ENCODE results near the gene SYDE2. TPM values are rescaled to one million over a fixed set of nuclear protein-coding genes. Genes with fewer than 3 reads are reported as not detected.
"Not testable (repeated sequence)": the region's sequence is repeated elsewhere in the genome, so short reads cannot be mapped to it uniquely, and the experiment has no call there.

Gene SYDE2
- total RNA-seq, 3 donors from 2014 or later (not counting 1 experiment from before 2014, with no cell fraction given): 0.11 to 0.35 TPM; not detected in 1

DNA sequence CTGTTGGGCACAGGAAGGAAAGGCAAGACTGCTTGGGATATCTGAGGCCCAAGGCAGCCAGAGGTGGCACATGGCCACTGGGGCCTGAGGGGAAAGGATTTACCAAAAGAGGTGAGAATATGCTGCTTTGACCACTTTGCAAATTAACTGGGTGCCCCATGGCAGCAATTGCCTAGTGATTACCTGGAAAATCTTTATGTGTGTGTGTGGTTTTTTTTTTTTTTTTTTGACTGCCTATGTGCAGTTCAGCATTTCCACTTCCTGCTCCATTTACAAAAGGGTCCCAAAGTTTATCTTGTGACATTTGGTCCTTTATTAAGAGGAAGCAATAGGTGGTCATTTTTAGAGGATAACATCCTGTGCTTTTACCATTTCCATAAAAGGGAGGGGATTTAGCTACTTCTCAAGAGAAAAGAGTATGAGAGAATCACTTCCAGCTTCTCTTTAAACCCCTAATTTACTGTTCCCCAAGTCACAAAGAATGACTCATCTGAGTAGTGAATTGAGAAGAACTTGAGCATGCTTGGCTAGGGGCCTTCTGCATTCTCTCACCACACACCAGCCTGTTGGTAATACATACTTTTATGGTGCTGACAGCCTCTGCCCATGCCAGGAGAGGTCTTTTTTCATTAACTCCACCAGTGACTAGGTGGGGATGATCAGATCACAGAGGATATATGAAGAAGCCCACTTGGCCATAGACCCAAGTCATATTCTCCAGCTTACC is 52.1 kb downstream of the SYDE2 start:
- Mint-ChIP-seq H3K9me3 (no peaks in the 10 kb centered on the region), H3K36me3 (no peaks in the 10 kb centered on the region), H3K27ac (no peak overlapping the region), H3K27me3 (ENCODE audit: low read depth in 2 of 2) (peaks cover 0 to 3% of the 10 kb centered on the region in 2 donors), H3K4me3 (no peak overlapping the region), H3K4me1 (no peaks in the 10 kb centered on the region)
- no peaks in the 10 kb centered on the region for H3K36me3 ChIP-seq (ENCODE audit: control insufficient read depth, insufficient read depth, low read length)
- ATAC-seq (no peak), DNase-seq (no peak)
- no peaks in the 10 kb centered on the region for H3K9me3 ChIP-seq (ENCODE audit: control insufficient read depth, insufficient read depth, low read length)
- intact Hi-C loops (cut with micrococcal nuclease): no loop called here
- no peaks in the 10 kb centered on the region for H3K4me1 ChIP-seq (ENCODE audit: control insufficient read depth, insufficient read depth, low read length)
- H3K27me3 ChIP-seq (ENCODE audit: control insufficient read depth, insufficient read depth, low read length): no peaks in the 10 kb centered on the region
- H3K27ac ChIP-seq (ENCODE audit: low read length): no peak overlapping the region
- no peak overlapping the region for H3K4me3 ChIP-seq (ENCODE audit: low read length)
- TF ChIP-seq, protein P1, sequence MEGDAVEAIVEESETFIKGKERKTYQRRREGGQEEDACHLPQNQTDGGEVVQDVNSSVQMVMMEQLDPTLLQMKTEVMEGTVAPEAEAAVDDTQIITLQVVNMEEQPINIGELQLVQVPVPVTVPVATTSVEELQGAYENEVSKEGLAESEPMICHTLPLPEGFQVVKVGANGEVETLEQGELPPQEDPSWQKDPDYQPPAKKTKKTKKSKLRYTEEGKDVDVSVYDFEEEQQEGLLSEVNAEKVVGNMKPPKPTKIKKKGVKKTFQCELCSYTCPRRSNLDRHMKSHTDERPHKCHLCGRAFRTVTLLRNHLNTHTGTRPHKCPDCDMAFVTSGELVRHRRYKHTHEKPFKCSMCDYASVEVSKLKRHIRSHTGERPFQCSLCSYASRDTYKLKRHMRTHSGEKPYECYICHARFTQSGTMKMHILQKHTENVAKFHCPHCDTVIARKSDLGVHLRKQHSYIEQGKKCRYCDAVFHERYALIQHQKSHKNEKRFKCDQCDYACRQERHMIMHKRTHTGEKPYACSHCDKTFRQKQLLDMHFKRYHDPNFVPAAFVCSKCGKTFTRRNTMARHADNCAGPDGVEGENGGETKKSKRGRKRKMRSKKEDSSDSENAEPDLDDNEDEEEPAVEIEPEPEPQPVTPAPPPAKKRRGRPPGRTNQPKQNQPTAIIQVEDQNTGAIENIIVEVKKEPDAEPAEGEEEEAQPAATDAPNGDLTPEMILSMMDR (IDR thresholded peaks at IDR 0.05): no peak

DNA sequence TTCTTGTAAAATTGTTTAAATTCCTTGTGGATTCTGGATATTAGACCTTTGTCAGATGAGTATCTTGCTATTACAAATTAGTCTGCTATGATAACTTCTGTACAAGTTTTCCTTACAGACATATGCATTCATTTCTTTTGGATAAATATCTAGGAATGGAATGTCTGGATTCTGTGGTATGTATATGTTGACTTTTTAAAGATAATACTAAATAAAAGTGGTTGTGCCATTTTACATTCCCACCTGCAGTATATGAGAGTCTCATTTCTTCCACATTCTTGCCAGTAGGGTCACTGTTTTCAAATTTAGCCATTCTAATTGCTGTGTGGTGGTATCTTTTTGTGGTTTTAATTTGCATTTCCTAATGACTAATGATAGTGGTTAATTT is 53.9 kb downstream of the SYDE2 start:
- intact Hi-C loops (cut with micrococcal nuclease): no loop called here
- Histone ChIP-seq H3K9me3 (ENCODE audit: control insufficient read depth, insufficient read depth, low read length) (no peaks in the 10 kb centered on the region), H3K36me3 (ENCODE audit: control insufficient read depth, insufficient read depth, low read length) (no peaks in the 10 kb centered on the region), H3K4me3 (ENCODE audit: low read length) (no peak overlapping the region), H3K27ac (ENCODE audit: low read length) (no peak overlapping the region), H3K4me1 (ENCODE audit: control insufficient read depth, insufficient read depth, low read length) (no peaks in the 10 kb centered on the region), H3K27me3 (ENCODE audit: control insufficient read depth, insufficient read depth, low read length) (no peaks in the 10 kb centered on the region)
- no peaks in the 10 kb centered on the region for H3K27me3 Mint-ChIP-seq (ENCODE audit: low read depth in 2 of 2)
- no peak overlapping the region for H3K27ac Mint-ChIP-seq
- TF ChIP-seq, protein P1 (IDR thresholded peaks at IDR 0.05): no peak
- DNase-seq (no peak), ATAC-seq (no peak)
- H3K4me3 Mint-ChIP-seq: no peak overlapping the region
- no peaks in the 10 kb centered on the region for H3K4me1 Mint-ChIP-seq
- H3K9me3 Mint-ChIP-seq: no peaks in the 10 kb centered on the region
- H3K36me3 Mint-ChIP-seq: no peaks in the 10 kb centered on the region

DNA sequence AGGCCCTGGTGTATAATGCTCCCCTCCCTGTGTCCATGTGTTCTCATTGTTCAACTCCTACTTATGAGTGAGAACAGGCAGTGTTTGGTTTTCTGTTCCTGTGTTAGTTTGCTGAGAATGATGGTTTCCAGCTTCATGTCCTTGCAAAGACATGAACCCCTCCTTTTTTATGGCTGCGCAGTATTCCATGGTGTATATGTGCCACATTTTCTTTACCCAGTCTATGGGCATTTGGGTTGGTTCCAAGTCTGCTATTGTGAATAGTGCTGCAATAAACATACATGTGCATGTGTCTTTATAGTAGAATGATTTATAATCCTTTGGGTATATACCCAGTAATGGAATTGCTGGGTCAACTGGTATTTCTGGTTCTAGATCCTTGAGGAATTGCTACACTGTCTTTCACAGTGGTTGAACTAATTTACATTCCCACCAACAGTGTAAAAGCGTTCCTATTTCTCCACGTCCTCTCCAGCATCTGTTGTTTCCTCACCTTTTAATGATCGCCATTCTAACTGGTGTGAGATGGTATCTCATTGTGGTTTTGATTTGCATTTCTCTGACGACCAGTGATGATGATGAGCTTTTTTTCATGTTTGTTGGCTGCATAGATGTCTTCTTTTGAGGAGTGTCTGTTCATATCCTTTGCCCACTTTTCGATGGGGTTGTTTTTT is 54.4 kb downstream of the SYDE2 start:
- H3K27me3 Mint-ChIP-seq (ENCODE audit: low read depth in 2 of 2); H3K4me3 ChIP-seq (ENCODE audit: low read length); H3K36me3 Mint-ChIP-seq; H3K27ac Mint-ChIP-seq; intact Hi-C loops (cut with micrococcal nuclease); H3K4me1 Mint-ChIP-seq; DNase-seq; H3K27me3 ChIP-seq (ENCODE audit: control insufficient read depth, insufficient read depth, low read length); ATAC-seq; H3K4me1 ChIP-seq (ENCODE audit: control insufficient read depth, insufficient read depth, low read length); H3K36me3 ChIP-seq (ENCODE audit: control insufficient read depth, insufficient read depth, low read length); H3K27ac ChIP-seq (ENCODE audit: low read length); H3K9me3 ChIP-seq (ENCODE audit: control insufficient read depth, insufficient read depth, low read length); H3K9me3 Mint-ChIP-seq; H3K4me3 Mint-ChIP-seq: not testable (repeated sequence)
- 65% methylated on average over 6 of the region's 6 CpGs for WGBS (ENCODE audit: insufficient coverage)

DNA sequence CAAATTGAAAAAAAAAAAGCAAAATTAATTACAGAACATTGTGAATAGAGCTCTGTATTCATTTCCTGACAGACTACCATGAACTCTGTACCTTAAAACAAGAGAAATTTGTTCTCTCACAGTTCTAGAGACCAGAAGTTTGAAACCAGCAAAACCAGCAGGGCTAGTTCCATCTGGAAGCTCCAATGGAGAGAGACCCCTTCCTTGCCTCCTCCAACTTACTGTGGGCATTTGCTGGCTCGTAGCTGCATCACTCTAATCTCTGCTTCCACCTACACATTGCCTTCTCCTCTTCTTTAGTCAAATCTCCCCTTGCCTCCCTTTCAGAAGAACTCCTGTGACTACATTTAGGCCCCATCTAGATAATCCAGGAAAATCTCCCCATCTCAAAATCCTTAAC is 56.5 kb downstream of the SYDE2 start:
- intact Hi-C loops (cut with micrococcal nuclease): no loop called here
- 81% methylated on average over 1 of the region's 1 CpG for WGBS (ENCODE audit: insufficient coverage)
- H3K4me1 ChIP-seq (ENCODE audit: control insufficient read depth, insufficient read depth, low read length): no peaks in the 10 kb centered on the region
- no peaks in the 10 kb centered on the region for H3K27me3 ChIP-seq (ENCODE audit: control insufficient read depth, insufficient read depth, low read length)
- ATAC-seq (no peak), DNase-seq (no peak)
- H3K4me3 ChIP-seq (ENCODE audit: low read length): no peak overlapping the region
- Mint-ChIP-seq H3K27me3 (ENCODE audit: low read depth in 2 of 2) (peaks cover 0 to 4% of the 10 kb centered on the region in 2 donors), H3K9me3 (no peaks in the 10 kb centered on the region), H3K4me3 (no peak overlapping the region), H3K4me1 (no peaks in the 10 kb centered on the region), H3K27ac (no peak overlapping the region), H3K36me3 (no peaks in the 10 kb centered on the region)
- no peaks in the 10 kb centered on the region for H3K9me3 ChIP-seq (ENCODE audit: control insufficient read depth, insufficient read depth, low read length)
- TF ChIP-seq, protein P1 (IDR thresholded peaks at IDR 0.05): no peak
- no peak overlapping the region for H3K27ac ChIP-seq (ENCODE audit: low read length)
- H3K36me3 ChIP-seq (ENCODE audit: control insufficient read depth, insufficient read depth, low read length): no peaks in the 10 kb centered on the region
